HepG2 (cell line): ENCODE results near the gene NBR1. TPM values are rescaled to one million over a fixed set of nuclear protein-coding genes. Genes with fewer than 3 reads are reported as not detected.

ENCODE experiments used
- AHR ChIP-seq: IDR thresholded peaks from 2 replicates; pipeline ENCODE4 v1.6.1; 2018; ENCODE audit warnings: missing genetic modification reagents, missing compliant biosample characterization
- BHLHE40 ChIP-seq: IDR thresholded peaks from 2 replicates; pipeline ENCODE4 v1.6.1; 2011; ENCODE audit warnings: low read length, improper control_type of control experiment
- CAMTA2 ChIP-seq: sonication (generic); formaldehyde crosslinking; IDR thresholded peaks from 2 replicates; pipeline ENCODE4 v1.4.0; 2020; ENCODE audit warnings: mild to moderate bottlenecking, missing genetic modification reagents, borderline replicate concordance
- CTCF ChIP-seq: sonication (generic); formaldehyde crosslinking; IDR thresholded peaks from 2 replicates; pipeline ENCODE4 v1.5.0; 2020; ENCODE audit warnings: mild to moderate bottlenecking, missing genetic modification reagents, moderate library complexity
- HNRNPH1 ChIP-seq: fragments of 200-400 bp; formaldehyde crosslinking; optimal IDR thresholded peaks from 2 replicates; pipeline ENCODE3; 2017; ENCODE audit warnings: mild to moderate bottlenecking, low read depth, low read length
- ISL2 ChIP-seq: sonication (generic); formaldehyde crosslinking; IDR thresholded peaks from 2 replicates; pipeline ENCODE4 v1.5.0; 2020; ENCODE audit warnings: missing genetic modification reagents
- KDM6A ChIP-seq: IDR thresholded peaks from 2 replicates; pipeline ENCODE4 v1.6.1; 2016; ENCODE audit warnings: low read depth
- MNT ChIP-seq: fragments of 450-650 bp; IDR thresholded peaks from 2 replicates; pipeline ENCODE4 v1.6.1; 2016
- PLRG1 ChIP-seq: fragments of 450-650 bp; conservative IDR thresholded peaks from 2 replicates; pipeline ENCODE4 v1.6.1; 2016
- SNRNP70 ChIP-seq: fragments of 200-400 bp; formaldehyde crosslinking; IDR thresholded peaks from 2 replicates; pipeline ENCODE4 v1.6.1; 2017; ENCODE audit warnings: mild to moderate bottlenecking, low read depth, low read length, moderate library complexity
- ZNF503 ChIP-seq: sonication (generic); formaldehyde crosslinking; IDR thresholded peaks from 2 replicates; pipeline ENCODE4 v1.4.0; 2020; ENCODE audit warnings: missing genetic modification reagents
- ZNF639 ChIP-seq: conservative IDR thresholded peaks from 2 replicates; pipeline ENCODE4 v1.6.1; 2018; ENCODE audit warnings: missing genetic modification reagents
- ZNF816 ChIP-seq: sonication (generic); formaldehyde crosslinking; IDR thresholded peaks from 2 replicates; pipeline ENCODE4 v1.8.0; 2022; ENCODE audit warnings: missing genetic modification reagents, mild to moderate bottlenecking, borderline replicate concordance
- ZNF841 ChIP-seq: sonication (generic); formaldehyde crosslinking; IDR thresholded peaks from 2 replicates; pipeline ENCODE4 v1.8.1; 2023; ENCODE audit warnings: missing genetic modification reagents, borderline replicate concordance
- ZXDC ChIP-seq: sonication (generic); formaldehyde crosslinking; IDR thresholded peaks from 2 replicates; pipeline ENCODE4 v1.5.0; 2020; ENCODE audit warnings: mild to moderate bottlenecking, missing genetic modification reagents
- polyA plus RNA-seq, 8 experiments: library from polyadenylated mRNA; depleted of rRNA in 3 of 8; stranded (reverse) in 7 of 8; unstranded in 1 of 8; fragments of >200 nt; fragmentation: Illumina TruSeq in 4 of 8; extraction: Trizol in 4 of 8; gene quantifications; 2 replicates each; pipeline versions ENCODE4 v1.2.1 to v1.2.3, GENCODE V29; 2011 to 2016; ENCODE audit warnings: low read depth in 4 of 8, missing spikeins in 1 of 8, mixed read lengths in 1 of 8; ENCODE audit not compliant: insufficient read depth in 1 of 8
- total RNA-seq, 5 experiments: library from RNA; depleted of rRNA; stranded (reverse); fragments of >200 nt; fragmentation: Illumina TruSeq; extraction: Trizol; gene quantifications; 2 replicates each; pipeline ENCODE4 v1.2.3, GENCODE V29; 2016; ENCODE audit warnings: low read depth in 1 of 5

NBR1 gene
- total and polyA plus RNA-seq, 2 of the 13 experiments (the other 11 are each of a cell fraction or from before 2014, with no cell fraction given): 51.7 to 121 TPM

- TF ChIP-seq ZNF503 (peak; percentile 85), HNRNPH1 (no peak), CAMTA2 (CRISPR knock-in tag) (peak; percentile 29; the same call in 1 of the 2 replicates), ZXDC (no peak), KDM6A (peak; percentile 93), ZNF639 (peak; percentile 81), ZNF841 (CRISPR knock-in tag) (no peak), CTCF (CRISPR knock-in tag) (peak; percentile 84), ZNF816 (peak; percentile 92; the same call in 1 of the 2 replicates), AHR (CRISPR knock-in tag) (peak; percentile 32; the same call in 1 of the 2 replicates), MNT (peak; percentile 95), PLRG1 (no peak), ISL2 (CRISPR knock-in tag) (0 out of 2 replicates have a peak, but pooled peaks have one; percentile 48), BHLHE40 (peak; percentile 57), SNRNP70 (no peak)
Observed at GRCh38 chr17:43216762-43217613, 46.0 kb downstream of the NBR1 start (continued).
